SH-SY5Y (cell line): Measurements from ENCODE around the gene GABRA5.

Experiments
- GATA2 ChIP-seq: IDR thresholded peaks from 2 replicates; pipeline ENCODE4 v1.6.1; 2011; ENCODE audit warnings: mild to moderate bottlenecking, low read depth, low read length
- GATA3 ChIP-seq: IDR thresholded peaks from 2 replicates; pipeline ENCODE4 v1.6.1; 2011; ENCODE audit warnings: low read depth, mild to moderate bottlenecking, low read length, moderate library complexity

DNA sequence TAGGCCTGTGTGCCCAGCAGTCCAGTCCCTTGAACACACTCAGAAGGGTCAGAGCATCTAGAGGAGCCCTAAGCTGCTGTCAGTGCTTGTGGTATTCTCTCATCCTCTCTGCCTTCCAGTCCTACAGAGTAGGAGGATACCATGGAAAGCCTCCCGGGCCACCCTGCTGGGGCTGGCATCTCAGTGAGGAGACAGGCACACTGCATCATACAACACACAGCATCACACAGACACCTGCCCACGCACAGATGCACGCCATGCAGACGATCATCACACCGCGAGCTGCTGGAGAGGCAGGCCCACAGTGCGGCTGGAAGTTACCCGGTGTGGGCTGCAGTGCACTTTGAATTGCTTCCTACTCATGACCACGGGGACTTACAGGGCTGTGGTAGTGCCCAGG, 15.2 kb downstream of the GABRA5 start:
- no peak for TF ChIP-seq GATA2
- no peak for TF ChIP-seq GATA3
